Upper lobe of right lung (tissue), 1 donor: ENCODE results near the gene IFI27L1. TPM values are rescaled to one million over a fixed set of nuclear protein-coding genes. Genes with fewer than 3 reads are reported as not detected.

Source experiments
- ATAC-seq: fragments of 200-7000 bp; cut with Tn5 transposase; one replicate; pipeline ENCODE4 v1.9.1; 2020; ENCODE audit warnings: mild to moderate bottlenecking, moderate library complexity
- DNase-seq: peaks from one replicate; pipeline ENCODE4 v3.0.0-alpha.2; 2020
- H3K27ac ChIP-seq: fragments of 200-600 bp; one replicate; pipeline ENCODE4 v1.8.0; 2022
- H3K27me3 ChIP-seq: fragments of 200-600 bp; one replicate; pipeline ENCODE4 v1.8.0; 2022; ENCODE audit warnings: mild to moderate bottlenecking
- H3K36me3 ChIP-seq: fragments of 200-600 bp; one replicate; pipeline ENCODE4 v1.8.0; 2022
- H3K4me1 ChIP-seq: fragments of 200-600 bp; one replicate; pipeline ENCODE4 v1.8.0; 2022
- H3K4me3 ChIP-seq: fragments of 200-600 bp; one replicate; pipeline ENCODE4 v1.8.0; 2022; ENCODE audit warnings: mild to moderate bottlenecking
- H3K9me3 ChIP-seq: fragments of 200-600 bp; one replicate; pipeline ENCODE4 v1.8.0; 2022
- intact Hi-C: fragments of 100-400 bp; cut with DNase I; formaldehyde crosslinking; loops from one replicate; pipeline ENCODE4 v1.11.0; 2022
- total RNA-seq: library from RNA; stranded (reverse); fragmentation: NEBNext Ultra II Directional; extraction: Animal tissue kit (Norgen Biotek cat#: 25700); gene quantifications from one replicate; pipeline ENCODE4 v1.2.1, GENCODE V29; 2021
- TF ChIP-seq, protein P1 (sequence below): fragments of 200-600 bp; IDR thresholded peaks from one replicate; pipeline ENCODE4 v1.8.0; 2022; ENCODE audit warnings: antibody characterized with exemption
- donor health status: DM: no; HTN: yes; CAD: no; lungs with severe emphysema.

Gene IFI27L1
- total RNA-seq, 1 donor from 2014 or later, result 15.2 TPM

DNA sequence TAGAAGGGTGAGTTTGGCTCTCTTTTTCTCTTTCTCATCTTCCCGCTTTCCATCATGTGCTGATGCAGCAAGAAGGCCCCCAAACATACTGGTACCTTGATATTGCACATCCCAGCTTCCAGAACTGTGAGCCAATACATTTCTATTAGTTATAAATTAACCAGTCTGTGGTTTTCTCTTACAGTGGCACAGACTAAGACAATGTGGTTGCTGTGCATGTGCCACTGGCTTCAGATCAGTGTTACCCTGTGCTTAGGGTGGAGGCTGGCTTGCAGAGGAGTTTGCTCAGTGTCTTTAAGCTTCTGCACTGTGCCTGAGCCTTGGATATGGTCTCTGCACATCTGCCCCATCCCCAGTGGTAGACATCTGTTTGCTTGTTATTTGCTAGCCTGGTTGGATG, 42.8 kb downstream of the IFI27L1 start:
- no peak for DNase-seq
- no peak for ATAC-seq

DNA sequence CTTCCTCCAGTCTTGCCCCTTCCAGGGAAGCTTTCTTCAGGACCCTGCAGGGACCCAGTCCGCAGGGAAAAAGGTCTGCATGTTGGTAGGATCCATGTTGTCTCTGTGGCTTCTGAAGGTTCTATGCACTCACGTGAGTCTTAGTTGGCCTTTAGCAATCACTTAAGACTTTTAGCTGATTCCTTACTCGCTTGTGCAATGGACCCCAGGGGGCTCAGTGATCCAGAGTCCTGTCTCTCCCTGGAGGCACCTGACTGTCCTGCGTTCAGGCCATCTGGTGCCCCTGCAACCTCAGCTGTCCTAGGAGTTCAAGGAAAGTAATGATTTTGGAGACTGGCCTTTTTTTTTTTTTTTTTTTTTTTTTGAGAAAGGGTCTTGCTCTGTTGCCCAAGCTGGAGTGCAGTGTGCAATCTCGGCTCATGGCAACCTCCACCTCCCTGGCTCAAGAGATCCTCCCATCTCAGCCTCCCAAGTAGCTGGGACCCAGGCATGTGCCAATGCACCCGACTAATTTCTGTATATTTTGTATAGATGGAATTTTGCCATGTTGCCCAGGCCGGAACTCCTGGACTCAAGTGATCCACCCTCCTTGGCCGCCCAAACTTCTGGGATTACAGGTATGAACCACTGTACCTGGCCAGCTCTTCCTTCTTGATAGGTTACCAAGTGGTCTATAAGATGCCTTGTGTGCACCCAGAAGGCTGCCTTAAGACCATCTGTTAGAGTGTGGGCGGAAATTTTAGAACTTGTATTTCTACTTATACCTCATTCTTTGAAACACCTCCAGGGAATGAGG, 43.7 kb downstream of the IFI27L1 start:
- Histone ChIP-seq H3K27me3 (no peaks in the 10 kb centered on the region), H3K36me3 (no peaks in the 10 kb centered on the region), H3K4me1 (peaks cover 1% of the 10 kb centered on the region), H3K4me3 (no peak overlapping the region), H3K27ac (no peak overlapping the region), H3K9me3 (no peaks in the 10 kb centered on the region)
- TF ChIP-seq, protein P1, sequence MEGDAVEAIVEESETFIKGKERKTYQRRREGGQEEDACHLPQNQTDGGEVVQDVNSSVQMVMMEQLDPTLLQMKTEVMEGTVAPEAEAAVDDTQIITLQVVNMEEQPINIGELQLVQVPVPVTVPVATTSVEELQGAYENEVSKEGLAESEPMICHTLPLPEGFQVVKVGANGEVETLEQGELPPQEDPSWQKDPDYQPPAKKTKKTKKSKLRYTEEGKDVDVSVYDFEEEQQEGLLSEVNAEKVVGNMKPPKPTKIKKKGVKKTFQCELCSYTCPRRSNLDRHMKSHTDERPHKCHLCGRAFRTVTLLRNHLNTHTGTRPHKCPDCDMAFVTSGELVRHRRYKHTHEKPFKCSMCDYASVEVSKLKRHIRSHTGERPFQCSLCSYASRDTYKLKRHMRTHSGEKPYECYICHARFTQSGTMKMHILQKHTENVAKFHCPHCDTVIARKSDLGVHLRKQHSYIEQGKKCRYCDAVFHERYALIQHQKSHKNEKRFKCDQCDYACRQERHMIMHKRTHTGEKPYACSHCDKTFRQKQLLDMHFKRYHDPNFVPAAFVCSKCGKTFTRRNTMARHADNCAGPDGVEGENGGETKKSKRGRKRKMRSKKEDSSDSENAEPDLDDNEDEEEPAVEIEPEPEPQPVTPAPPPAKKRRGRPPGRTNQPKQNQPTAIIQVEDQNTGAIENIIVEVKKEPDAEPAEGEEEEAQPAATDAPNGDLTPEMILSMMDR, result no peak
- intact Hi-C loops, result no loop called here
- DNase-seq (no peak), ATAC-seq (no peak)

More for the DNA sequence above, 42.8 kb downstream of the IFI27L1 start:
- intact Hi-C loops, result no loop called here
- H3K27ac ChIP-seq, result no peak overlapping the region
- no peaks in the 10 kb centered on the region for H3K36me3 ChIP-seq
- no peak overlapping the region for H3K4me3 ChIP-seq
- TF ChIP-seq, protein P1, result no peak
- no peaks in the 10 kb centered on the region for H3K27me3 ChIP-seq
- H3K4me1 ChIP-seq, result no peaks in the 10 kb centered on the region
- H3K9me3 ChIP-seq, result no peaks in the 10 kb centered on the region

DNA sequence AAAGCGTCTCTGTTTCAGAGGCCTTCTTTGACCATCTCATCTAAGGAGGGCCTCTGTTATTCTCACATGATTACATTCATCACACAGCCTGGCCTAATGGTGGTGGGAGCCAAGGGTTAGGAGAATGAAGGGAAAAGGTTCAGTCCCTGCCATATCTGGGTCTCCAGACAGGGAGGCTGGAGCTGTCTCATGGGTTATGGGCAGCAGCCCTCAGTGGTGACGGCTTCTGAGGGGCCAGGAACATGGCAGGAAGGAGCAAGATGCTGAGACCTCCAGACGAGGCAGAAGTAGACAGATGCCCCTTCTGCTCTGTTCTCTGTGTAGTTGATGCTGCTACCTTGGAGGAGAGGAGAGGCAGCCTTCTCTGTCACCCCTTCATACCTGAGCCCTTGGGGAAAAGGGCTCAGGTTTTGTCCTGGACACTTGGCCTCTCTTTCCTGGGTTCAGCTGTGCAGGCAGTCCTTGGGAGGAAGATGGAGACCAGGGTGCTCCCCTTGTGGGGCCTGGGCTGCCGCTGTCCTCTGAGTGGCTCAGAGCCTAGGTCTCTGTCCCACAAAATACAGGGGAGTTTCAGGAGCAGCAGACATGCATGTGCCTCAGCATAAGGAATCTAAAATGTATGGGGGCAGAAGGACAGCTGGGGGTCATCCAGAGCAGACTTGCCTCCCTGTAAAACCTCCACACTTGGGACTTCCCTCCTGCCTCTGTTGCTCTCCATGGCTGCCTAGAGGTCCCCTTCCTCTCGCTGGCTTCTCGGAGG, 44.7 kb downstream of the IFI27L1 start:
- Histone ChIP-seq H3K27me3 (no peaks in the 10 kb centered on the region), H3K4me1 (peaks cover 8% of the 10 kb centered on the region), H3K27ac (no peak overlapping the region), H3K36me3 (no peaks in the 10 kb centered on the region), H3K9me3 (no peaks in the 10 kb centered on the region), H3K4me3 (no peak overlapping the region)
- no peak for ATAC-seq
- TF ChIP-seq, protein P1, result no peak
- intact Hi-C loops, result no loop called here
- no peak for DNase-seq

DNA sequence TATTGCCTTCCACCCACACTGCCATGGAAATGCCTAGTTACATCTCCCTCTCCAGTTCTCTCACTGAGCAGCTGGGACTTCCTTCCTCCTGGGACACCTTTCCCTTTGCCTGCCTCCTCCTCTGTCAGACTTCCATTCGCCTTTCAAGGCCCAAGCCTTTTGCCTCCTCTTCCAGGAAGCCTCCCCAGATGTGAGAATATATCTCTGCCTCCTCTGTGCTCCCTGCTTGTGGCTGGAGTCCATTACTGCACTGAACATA, 45.2 kb downstream of the IFI27L1 start:
- no peak overlapping the region for H3K27ac ChIP-seq
- no peaks in the 10 kb centered on the region for H3K36me3 ChIP-seq
- no peak overlapping the region for H3K4me3 ChIP-seq
- DNase-seq (no peak), ATAC-seq (no peak)
- no peaks in the 10 kb centered on the region for H3K9me3 ChIP-seq
- peaks cover 8% of the 10 kb centered on the region for H3K4me1 ChIP-seq
- TF ChIP-seq, protein P1, result no peak
- intact Hi-C loops, result no loop called here
- H3K27me3 ChIP-seq, result no peaks in the 10 kb centered on the region

DNA sequence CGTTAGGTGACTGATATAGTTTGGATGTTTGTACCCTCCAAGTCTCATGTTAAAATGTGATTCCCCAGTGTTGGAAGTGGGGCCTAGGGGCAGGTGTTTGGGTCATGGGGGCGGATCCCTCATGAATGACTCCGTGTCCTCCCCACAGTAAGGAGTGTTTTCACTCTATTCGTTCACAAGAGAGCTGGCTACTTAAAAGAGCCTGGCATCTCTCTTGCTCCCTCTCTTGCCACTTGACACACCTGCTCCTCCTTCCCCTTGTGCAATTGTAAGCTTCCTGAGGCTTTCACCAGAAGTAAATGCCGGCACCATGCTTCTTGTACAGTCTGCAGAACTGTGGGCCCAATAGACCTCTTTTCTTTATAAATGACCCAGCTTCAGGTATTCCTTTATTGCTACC, 45.7 kb downstream of the IFI27L1 start:
- TF ChIP-seq, protein P1, result no peak
- DNase-seq, result no peak
- H3K4me1 ChIP-seq, result peaks cover 8% of the 10 kb centered on the region
- no peaks in the 10 kb centered on the region for H3K36me3 ChIP-seq
- no peak overlapping the region for H3K27ac ChIP-seq
- intact Hi-C loops, result no loop called here
- no peaks in the 10 kb centered on the region for H3K27me3 ChIP-seq
- H3K4me3 ChIP-seq, result no peak overlapping the region
- no peaks in the 10 kb centered on the region for H3K9me3 ChIP-seq
- ATAC-seq, result no peak
